HEK293 (cell line): ENCODE results near the gene SHTN1.

Source experiments
- ZNF501 ChIP-seq: fragments of 450-650 bp; formaldehyde crosslinking; IDR thresholded peaks from 2 replicates; pipeline ENCODE4 v1.5.1; 2016; ENCODE audit warnings: missing biosample characterization, missing genetic modification characterization
- ZNF660 ChIP-seq: fragments of 450-650 bp; IDR thresholded peaks from 2 replicates; pipeline ENCODE4 v1.5.1; 2018; ENCODE audit warnings: missing biosample characterization, mild to moderate bottlenecking, missing genetic modification characterization
- TF ChIP-seq, protein P1 (sequence below): fragments of 450-650 bp; formaldehyde crosslinking; IDR thresholded peaks from 2 replicates; pipeline ENCODE4 v1.5.1; 2016; ENCODE audit warnings: missing biosample characterization, missing genetic modification characterization
- TF ChIP-seq, protein P2 (sequence below): fragments of 450-650 bp; formaldehyde crosslinking; IDR thresholded peaks from 2 replicates; pipeline ENCODE4 v1.5.1; 2016; ENCODE audit warnings: missing biosample characterization, missing genetic modification characterization
- TF ChIP-seq, protein P3 (sequence below): IDR thresholded peaks from 2 replicates; pipeline ENCODE4 v1.6.1; 2011; ENCODE audit warnings: mild to moderate bottlenecking, low read depth, low read length, borderline replicate concordance

DNA sequence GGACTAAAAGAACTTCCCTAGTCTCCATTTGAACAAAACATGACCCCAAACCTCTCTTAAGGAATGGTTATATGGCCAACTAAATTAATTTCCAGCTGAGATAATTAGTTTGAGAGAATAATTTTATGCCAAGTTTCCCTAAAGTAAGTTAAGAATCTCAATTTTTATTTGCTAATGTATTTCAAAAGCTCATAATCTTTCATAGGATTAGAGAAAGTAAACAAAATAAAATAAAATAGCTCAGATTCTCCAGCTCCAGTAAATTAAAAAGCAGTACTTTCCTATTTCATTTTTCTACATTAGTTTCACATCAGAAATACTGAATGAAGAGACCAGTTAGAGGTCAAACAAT lies 111.3 kb downstream of the SHTN1 start:
- TF ChIP-seq, protein P1, sequence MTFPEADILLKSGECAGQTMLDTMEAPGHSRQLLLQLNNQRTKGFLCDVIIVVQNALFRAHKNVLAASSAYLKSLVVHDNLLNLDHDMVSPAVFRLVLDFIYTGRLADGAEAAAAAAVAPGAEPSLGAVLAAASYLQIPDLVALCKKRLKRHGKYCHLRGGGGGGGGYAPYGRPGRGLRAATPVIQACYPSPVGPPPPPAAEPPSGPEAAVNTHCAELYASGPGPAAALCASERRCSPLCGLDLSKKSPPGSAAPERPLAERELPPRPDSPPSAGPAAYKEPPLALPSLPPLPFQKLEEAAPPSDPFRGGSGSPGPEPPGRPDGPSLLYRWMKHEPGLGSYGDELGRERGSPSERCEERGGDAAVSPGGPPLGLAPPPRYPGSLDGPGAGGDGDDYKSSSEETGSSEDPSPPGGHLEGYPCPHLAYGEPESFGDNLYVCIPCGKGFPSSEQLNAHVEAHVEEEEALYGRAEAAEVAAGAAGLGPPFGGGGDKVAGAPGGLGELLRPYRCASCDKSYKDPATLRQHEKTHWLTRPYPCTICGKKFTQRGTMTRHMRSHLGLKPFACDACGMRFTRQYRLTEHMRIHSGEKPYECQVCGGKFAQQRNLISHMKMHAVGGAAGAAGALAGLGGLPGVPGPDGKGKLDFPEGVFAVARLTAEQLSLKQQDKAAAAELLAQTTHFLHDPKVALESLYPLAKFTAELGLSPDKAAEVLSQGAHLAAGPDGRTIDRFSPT, result no peak
- no peak for TF ChIP-seq ZNF660 (tag by site-specific recombination)
- TF ChIP-seq, protein P2, sequence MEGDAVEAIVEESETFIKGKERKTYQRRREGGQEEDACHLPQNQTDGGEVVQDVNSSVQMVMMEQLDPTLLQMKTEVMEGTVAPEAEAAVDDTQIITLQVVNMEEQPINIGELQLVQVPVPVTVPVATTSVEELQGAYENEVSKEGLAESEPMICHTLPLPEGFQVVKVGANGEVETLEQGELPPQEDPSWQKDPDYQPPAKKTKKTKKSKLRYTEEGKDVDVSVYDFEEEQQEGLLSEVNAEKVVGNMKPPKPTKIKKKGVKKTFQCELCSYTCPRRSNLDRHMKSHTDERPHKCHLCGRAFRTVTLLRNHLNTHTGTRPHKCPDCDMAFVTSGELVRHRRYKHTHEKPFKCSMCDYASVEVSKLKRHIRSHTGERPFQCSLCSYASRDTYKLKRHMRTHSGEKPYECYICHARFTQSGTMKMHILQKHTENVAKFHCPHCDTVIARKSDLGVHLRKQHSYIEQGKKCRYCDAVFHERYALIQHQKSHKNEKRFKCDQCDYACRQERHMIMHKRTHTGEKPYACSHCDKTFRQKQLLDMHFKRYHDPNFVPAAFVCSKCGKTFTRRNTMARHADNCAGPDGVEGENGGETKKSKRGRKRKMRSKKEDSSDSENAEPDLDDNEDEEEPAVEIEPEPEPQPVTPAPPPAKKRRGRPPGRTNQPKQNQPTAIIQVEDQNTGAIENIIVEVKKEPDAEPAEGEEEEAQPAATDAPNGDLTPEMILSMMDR (tag by site-specific recombination), result no peak
- 0 out of 2 replicates have a peak, but pooled peaks have one; percentile 12 for TF ChIP-seq ZNF501 (tag by site-specific recombination)
- TF ChIP-seq, protein P3, sequence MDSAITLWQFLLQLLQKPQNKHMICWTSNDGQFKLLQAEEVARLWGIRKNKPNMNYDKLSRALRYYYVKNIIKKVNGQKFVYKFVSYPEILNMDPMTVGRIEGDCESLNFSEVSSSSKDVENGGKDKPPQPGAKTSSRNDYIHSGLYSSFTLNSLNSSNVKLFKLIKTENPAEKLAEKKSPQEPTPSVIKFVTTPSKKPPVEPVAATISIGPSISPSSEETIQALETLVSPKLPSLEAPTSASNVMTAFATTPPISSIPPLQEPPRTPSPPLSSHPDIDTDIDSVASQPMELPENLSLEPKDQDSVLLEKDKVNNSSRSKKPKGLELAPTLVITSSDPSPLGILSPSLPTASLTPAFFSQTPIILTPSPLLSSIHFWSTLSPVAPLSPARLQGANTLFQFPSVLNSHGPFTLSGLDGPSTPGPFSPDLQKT, result no peak
